HG02610 (cell line): ENCODE measurements around the gene PLP1.
A peak's percentile ranks its signal among the peaks of the same experiment; 100 is the strongest.
"Not testable (repeated sequence)": the region's sequence is repeated elsewhere in the genome, so short reads cannot be mapped to it uniquely, and the experiment has no call there.

ENCODE experiments used
- ATAC-seq: cut with Tn5 transposase; IDR thresholded peaks from one replicate; pipeline ENCODE4 v1.9.1; 2021; ENCODE audit warnings: mild to moderate bottlenecking, moderate library complexity; ENCODE audit not compliant: unreplicated experiment

PLP1 gene

DNA sequence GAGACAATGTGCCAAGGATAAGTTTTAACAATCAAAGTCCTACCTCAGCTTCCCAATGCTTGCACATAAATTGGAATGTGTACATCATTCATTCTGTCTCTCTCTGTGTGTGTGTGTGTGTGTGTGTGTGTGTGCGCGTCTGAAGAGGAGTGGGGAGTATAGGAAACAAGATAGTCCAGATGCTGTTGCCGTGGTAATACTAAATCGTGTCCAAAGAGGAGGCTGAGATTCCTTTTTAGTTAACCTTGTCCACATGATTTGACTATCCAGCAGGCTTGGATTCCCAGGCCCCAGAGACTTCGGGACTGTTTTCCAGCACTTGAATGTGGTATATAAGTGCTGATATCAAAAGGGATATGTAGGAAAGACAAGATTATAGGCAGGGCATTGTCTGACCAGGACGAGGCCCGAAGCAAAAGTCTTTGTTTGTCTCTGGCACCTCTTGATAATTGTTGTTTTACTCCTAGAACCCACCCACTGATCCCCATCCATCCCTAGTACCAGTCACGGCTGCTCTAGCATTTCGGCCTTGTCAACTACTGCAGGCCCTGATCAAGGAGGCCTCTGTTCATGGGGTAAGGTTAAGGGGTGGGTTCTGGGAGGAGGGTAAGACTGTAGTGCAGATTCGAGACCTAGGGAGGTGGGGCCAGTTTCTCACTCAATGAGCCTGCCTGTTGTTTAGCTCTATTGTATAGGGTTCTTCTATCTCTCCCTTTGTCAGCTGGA, 3.9 kb downstream of the PLP1 start:
- no peak for ATAC-seq

DNA sequence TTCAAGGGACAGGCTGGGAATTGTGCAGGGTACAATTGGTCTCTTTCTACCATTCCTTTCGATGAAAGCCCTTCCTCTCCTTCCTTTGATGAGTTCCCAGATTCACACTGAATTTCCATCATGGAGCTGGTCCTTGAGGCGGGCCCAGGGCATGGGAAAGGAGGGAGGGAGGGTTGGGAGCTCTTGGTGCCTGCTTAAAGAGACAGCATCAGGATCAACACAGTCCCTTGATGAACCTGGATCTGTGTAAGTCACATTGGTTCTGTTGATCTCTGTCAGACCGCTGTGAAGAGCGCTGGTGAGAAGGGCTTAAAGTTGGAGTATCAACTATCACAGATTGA, 4.4 kb downstream of the PLP1 start:
- no peak for ATAC-seq

DNA sequence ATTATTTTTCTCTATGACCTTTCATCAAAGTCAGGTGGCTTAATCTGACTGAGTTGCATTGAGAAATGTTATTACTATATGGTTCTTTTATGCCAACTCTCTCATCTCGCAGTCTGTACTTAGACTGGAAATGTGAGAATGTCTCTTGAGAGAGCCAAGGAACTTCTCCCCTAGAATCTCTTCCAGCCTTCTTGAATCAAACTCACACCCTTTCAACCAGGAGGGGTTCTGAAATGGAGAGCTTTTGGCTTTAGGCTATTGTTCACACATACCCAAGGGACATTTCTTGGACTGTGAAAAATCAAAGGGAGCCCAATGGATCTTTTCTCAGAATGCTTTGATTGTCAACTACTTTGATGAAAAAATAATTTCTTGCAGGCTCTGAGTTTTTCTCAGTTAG, 5.1 kb downstream of the PLP1 start:
- no peak for ATAC-seq

DNA sequence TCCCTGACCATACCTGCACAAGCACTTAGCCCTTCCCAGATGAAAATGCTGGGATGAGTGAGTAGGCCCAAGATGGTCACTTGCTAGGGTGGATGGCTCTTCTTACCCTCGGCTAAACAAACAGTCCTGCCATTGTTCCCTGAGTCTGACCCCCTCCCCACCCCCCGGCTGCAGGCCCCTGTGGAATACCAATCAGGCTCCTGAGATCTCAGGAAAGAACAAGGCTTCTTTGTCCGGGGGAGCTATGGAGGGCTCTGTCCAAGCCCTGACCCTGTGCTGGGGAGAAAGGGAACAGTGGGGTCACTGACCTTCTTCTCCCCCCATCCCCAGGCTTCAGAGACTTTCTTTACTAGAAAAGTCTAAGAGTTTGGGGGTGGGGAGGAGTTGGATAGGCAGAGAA, 6.0 kb downstream of the PLP1 start:
- ATAC-seq: no peak

DNA sequence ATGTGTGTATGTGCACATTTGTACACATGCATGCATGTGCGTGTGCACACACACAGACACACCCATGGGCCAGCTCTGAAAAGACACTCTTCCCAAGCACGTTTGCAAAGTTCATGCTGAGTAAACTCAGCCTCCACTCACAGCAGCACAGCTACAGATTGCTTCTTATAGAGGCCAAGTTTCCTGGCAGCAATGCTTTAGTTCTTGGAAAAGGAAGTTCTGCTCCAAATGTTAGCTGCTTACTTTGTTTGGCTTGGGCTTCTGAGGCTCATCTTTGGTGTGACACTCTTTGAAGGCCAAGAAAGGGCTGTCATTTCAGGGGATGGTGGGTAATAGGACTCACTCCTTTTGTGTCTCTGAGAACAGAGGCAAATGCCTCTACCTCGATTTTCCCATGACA, 6.6 kb downstream of the PLP1 start:
- no peak for ATAC-seq

DNA sequence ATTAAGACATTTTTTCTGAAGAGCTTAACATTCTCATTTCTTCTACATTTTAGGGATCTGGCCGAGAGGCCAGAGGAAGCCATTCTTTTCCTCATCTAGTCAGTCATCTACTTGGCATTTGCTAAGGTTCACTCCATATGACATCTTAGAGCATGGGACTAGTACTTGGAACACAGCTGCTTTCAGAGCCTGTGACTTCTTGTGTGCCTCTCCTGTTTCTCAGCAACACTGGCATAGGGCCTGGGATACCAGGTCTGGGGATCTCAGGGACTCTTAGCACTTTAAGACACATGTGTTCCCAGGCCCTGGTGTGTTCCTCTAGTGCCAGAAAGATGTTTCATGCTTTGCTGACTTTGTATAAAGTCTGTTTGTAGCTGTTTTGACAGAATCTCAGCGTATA, 7.3 kb downstream of the PLP1 start:
- ATAC-seq: no peak

DNA sequence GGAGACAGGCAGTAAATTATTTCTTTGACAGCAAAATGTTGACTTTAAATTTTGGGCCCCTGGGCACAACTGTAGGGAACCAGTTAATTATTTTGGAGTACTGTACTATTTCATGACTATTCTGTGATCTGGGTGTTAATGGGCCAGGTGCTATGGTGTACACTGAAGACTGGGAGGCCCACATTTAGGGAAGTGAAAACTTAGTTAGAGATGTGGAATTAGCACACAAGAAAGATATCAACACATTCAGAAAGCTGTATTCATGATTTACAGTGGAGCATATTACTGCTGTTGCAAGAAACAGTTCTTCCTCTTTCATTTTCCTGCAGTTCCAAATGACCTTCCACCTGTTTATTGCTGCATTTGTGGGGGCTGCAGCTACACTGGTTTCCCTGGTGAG, 12.4 kb downstream of the PLP1 start:
- peak; percentile 55 for ATAC-seq

DNA sequence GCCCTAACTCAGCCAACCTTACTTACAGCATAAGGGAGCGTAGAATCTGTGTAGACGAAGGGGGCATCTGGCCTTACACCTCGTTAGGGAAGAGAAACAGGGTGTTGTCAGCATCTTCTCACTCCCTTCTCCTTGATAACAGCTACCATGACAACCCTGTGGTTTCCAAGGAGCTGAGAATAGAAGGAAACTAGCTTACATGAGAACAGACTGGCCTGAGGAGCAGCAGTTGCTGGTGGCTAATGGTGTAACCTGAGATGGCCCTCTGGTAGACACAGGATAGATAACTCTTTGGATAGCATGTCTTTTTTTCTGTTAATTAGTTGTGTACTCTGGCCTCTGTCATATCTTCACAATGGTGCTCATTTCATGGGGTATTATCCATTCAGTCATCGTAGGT, 14.6 kb downstream of the PLP1 start:
- no peak for ATAC-seq

DNA sequence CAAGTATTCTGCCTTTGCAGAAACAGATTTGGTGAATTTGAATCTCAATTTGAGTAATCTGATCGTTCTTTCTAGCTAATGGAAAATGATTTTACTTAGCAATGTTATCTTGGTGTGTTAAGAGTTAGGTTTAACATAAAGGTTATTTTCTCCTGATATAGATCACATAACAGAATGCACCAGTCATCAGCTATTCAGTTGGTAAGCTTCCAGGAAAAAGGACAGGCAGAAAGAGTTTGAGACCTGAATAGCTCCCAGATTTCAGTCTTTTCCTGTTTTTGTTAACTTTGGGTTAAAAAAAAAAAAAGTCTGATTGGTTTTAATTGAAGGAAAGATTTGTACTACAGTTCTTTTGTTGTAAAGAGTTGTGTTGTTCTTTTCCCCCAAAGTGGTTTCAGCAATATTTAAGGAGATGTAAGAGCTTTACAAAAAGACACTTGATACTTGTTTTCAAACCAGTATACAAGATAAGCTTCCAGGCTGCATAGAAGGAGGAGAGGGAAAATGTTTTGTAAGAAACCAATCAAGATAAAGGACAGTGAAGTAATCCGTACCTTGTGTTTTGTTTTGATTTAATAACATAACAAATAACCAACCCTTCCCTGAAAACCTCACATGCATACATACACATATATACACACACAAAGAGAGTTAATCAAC, 15.3 kb downstream of the PLP1 start:
- no peak for ATAC-seq

DNA sequence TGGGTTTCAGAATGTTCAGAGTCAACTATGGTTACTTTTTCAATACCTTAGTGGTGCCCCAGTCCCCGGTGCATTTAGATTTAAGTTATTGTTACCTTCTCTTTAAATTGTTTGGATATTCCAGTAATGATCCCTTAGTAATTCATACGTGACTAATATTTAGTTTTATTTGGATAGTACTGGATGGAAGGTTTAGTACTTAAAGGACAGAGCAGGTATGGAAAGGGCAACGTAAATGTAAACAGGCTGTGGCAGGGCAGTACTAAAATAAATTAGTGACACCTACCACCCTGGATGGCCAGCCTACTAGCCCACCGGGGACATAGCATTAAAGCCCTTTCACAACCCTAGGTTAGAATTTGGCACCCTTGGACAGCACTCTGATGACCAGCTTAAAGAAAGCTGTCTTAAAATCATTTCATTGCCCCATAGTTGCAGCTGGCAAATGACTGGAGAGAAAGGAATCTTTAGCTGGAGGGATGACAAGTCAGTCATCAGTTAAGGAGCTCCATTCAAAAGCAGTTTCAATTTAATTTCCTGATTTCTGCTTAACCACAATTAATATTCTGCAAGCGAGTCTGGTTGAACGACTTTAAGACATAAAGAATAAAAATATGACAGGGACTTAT, 16.4 kb downstream of the PLP1 start:
- ATAC-seq: no peak

DNA sequence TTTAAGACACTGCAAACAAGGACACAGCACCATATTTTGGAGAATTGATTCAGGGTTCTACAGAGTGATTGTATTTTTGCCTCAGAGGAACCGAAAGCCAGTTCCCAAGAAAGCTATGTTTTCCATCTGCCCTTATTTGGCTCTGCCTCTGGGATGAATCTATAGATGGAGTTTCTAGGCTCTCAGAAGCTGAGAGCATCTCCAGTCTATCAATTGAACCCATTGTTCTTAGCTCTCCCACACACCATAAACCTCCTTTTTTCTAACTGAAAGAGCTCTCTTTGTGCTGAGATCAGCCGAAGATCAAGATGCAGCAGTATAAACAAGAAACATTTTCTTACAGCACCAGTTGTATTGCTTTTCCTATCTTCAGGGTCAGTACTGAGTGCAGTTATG, 16.9 kb downstream of the PLP1 start:
- ATAC-seq: no peak

DNA sequence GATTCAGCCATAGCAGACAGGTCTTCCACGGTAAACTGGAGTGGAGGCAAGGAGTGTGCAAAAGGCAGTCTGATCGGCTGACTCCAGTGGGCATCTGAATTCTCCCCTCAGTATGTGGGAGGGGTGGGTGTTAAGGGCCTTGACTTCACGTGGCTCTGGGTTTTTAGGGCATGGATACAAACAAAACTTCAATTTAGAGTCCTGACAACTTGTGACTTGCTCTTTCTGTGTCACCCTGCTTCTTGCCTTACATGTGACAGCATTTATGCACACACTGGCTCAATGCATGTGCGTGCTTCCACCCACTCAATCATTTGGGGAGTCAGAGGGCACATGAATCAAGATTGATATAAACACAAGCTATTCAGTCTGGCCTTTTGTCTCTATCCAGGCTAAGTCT, 17.5 kb downstream of the PLP1 start:
- ATAC-seq: no peak

DNA sequence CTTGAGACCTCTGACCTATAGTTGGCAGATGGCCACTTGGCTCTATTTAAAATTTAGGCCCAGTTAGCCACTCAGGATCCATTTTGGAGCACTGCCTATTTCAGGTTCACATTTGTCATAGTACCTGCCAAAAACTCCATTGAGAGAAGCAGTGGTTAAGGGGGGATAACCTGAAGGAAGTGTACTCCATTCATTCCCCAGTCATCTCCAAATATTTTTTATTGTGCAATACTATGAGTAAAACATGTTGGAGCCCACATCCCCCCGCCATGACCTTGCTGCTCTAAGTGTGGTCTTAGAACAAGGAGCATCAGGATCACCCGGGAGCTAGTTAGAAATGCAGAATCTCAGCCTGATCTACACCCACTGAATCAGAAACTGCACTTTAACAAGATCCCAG, 21.1 kb downstream of the PLP1 start:
- no peak for ATAC-seq

DNA sequence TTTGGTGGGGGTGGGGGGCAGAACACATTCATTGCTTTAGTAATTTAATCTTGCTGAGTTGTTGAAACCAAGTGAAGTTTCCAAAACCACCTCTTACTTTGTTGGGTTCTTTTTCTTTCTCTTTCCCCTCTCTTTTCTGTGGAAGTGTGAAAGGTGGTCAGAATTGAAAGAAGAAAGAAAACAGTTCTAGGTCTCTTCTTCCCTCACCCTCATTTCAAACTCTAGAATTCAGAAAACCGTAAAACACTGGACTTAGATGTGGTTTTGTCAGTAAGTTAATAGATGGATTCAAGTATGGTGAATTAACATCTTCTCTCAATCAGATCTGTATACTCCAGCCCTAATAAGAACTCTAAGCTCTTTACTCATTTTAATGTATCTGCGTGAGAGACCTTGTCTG, 23.7 kb downstream of the PLP1 start:
- peak; percentile 55 for ATAC-seq

DNA sequence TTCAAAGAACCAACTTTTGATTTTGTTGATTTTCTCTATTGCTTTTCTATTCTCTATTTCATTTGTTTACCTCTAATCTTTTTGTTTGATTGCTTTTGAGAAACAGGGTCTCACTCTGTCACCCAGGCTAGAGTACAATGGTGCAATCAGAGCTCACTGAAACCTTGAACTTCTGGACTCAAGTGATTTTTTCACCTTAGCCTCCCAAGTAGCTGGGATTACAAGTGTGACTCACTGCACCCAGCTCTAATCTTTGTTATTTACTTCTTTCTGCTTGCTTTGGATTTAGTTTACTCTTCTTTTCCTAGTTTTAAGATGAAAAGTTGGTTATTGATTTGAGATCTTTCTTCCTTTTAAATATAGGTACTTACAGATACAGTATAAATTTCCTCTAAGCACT, 29.2 kb downstream of the PLP1 start:
- ATAC-seq: no peak

DNA sequence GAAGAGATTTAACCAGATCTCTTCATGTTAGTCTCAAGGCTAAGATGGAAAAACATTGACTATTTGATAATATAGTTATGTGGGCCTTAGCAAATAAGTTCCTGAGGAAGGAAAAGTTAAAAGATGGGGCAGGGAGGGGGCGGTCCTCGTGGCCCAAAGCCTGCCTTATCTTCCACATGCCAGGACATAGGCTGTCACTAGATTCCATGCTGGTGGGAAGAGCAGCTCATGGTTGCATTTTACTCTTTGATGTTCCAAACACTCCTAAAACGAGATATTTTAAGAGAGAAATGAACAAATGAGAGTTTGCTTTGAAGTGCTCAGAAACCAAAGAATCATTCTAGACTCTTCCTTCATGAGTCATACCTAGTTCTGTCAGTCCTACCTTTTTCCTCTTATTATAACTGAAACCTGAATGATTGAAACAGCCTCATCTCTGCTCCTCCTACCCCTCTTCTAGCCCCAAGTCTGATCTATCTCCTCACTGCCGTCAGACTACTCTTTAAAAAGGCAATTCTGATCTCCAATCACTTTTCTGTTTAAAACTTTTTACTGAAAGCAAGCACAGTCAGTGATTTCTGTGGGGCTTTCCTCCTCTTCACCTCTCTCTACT, 30.3 kb downstream of the PLP1 start:
- peak; percentile 46 for ATAC-seq

DNA sequence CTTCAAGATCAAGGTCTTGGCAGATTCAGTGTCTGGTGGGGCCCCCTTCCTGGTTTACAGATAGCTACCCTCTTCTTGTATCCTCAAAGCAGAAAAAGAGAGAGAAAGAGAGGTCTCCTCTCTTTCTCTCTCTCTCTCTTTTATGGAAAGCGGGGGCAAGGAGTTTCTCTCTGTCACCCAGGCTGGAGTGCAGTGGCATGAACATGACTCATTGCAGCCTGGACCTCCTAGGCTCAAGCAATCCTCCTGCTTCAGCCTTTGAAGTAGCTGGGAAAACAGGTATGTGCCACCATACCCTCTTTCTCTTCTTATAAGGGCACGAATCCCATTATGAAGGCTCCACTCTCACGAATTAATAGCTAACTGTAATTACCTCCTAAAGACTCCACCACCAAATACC, 35.2 kb downstream of the PLP1 start:
- ATAC-seq: no peak

DNA sequence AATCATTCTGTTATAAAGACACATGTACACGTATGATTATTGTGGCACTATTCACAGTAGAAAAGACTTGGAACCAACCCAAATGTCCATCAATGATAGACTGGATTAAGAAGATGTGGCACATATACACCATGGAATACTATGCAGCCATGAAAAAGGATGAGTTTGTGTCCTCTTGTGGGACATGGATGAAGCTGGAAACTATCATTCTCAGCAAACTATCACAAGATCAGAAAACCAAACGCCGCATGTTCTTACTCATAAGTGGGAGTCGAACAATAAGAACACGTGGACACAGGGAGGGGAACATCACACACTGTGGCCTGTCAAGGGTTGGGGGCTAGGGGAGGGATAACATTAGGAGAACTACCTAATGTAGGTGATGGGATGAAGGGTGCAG, 40.5 kb downstream of the PLP1 start:
- ATAC-seq: not testable (repeated sequence)

DNA sequence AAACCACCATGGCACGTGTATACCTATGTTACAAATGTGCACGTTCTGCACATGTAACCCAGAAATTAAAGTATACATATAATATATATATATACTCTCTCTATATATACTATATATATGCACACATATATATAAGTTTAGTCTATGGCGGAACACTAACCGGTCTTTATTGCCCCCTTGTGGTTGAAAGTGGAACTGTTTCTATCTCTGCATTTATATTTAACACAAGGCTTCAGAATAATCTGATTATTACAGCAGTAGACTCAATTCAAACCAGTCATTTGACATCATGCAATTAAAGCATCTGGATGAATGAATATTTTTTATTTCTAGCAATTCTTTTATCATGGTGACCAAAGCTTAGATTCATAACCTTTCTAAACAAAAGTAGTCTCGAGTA, 40.9 kb downstream of the PLP1 start:
- no peak for ATAC-seq

DNA sequence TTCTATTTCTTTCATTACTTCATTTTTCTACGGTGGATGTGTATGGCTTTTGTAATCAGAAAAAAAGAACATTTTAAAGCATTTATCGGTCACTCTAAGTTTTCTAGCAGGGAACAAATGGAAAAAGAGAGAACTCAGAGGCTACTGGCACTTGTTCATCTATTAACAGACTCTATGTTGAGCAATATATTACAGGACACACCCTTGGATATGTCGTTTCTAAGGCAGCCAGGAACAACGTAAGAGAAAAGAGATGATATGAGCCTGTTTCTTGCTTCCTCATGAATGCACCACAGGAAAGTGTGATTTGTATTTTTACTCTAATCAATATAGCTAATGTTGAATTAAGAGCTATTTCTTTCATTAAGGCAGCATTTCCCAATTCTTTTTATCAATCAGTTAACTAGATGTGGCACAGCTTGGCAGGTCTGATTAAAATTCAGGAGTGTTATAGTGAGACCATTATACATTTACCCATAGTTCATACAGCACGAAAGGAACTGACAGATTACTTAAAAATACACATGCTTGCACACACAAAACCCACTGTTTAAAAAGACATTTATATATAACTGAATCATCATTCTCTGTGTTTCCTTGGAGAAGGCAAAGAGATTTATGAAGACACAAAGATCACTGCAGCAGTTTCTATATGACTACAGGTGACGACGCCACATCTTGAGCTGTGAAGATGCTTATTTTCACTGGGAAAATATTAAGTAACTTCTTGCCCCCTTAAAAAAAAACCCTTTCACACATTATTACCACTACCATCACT, 42.4 kb downstream of the PLP1 start:
- ATAC-seq: no peak

DNA sequence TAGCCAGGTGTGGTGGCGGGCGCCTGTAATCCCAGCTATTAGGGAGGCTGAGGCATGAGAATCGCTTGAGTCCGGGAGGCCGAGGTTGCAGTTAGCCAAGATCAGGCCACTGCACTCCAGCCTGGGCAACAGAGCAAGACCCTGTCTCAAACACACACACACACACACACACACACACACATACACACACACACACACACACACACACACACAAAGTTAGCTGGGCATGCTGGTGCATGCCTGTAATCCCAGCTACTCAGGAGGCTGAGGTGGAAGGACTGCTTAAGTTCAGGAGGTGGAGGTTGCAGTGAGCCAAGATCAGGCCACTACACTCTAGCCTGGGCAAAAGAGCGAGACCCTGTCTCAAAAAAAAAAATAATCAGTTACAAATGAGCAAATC, 44.2 kb downstream of the PLP1 start:
- not testable (repeated sequence) for ATAC-seq
